ENCODE data around the gene PPP4R3B.
"Not testable (repeated sequence)": the region's sequence is repeated elsewhere in the genome, so short reads cannot be mapped to it uniquely, and the experiment has no call there.

PPP4R3B gene

GRCh38 chr2:55569002-55569401 is 48.4 kb downstream of the PPP4R3B start:
- peaks cover 74% of the 10 kb centered on the region for H3K36me3 Mint-ChIP-seq (ENCODE audit: low read depth)
- H3K27me3 Mint-ChIP-seq; H3K9me3 Mint-ChIP-seq; H3K27ac Mint-ChIP-seq; H3K4me3 Mint-ChIP-seq; H3K4me1 Mint-ChIP-seq (ENCODE audit: low read depth); intact Hi-C loops (cut with micrococcal nuclease): not testable (repeated sequence)

- Mint-ChIP-seq H3K27me3 (no peaks in the 10 kb centered on the region), H3K36me3 (ENCODE audit: low read depth) (peaks cover 75% of the 10 kb centered on the region), H3K9me3 (no peaks in the 10 kb centered on the region), H3K4me1 (ENCODE audit: low read depth) (no peaks in the 10 kb centered on the region), H3K4me3 (no peak overlapping the region), H3K27ac (no peak overlapping the region)
- intact Hi-C loops (cut with micrococcal nuclease) = no loop called here
Measured at GRCh38 chr2:55567298-55567697, 50.1 kb downstream of the PPP4R3B start.

DNA sequence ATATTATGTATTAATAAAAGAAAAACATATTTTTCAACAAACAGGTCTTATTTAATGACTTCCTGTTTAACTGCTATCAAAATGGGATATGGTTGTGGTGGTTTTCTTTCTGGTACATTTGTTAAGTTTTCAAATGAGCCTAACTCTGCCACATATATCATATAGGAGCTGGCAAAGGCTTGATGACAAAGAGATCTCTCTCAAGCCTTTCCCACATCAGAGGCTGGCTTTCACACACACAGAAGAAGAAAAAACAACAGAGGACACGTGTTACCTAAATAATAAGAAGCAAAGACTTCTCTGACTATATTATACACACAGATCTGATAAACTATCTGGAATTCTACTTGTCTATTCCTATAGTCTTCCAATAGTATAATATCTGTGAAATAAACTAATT is 51.8 kb downstream of the PPP4R3B start:
- intact Hi-C loops (cut with micrococcal nuclease) = no loop called here
- H3K4me3 Mint-ChIP-seq = no peak overlapping the region
- no peaks in the 10 kb centered on the region for H3K27me3 Mint-ChIP-seq
- no peaks in the 10 kb centered on the region for H3K4me1 Mint-ChIP-seq (ENCODE audit: low read depth)
- peaks cover 79% of the 10 kb centered on the region for H3K36me3 Mint-ChIP-seq (ENCODE audit: low read depth)
- H3K27ac Mint-ChIP-seq = no peak overlapping the region
- H3K9me3 Mint-ChIP-seq = no peaks in the 10 kb centered on the region

DNA sequence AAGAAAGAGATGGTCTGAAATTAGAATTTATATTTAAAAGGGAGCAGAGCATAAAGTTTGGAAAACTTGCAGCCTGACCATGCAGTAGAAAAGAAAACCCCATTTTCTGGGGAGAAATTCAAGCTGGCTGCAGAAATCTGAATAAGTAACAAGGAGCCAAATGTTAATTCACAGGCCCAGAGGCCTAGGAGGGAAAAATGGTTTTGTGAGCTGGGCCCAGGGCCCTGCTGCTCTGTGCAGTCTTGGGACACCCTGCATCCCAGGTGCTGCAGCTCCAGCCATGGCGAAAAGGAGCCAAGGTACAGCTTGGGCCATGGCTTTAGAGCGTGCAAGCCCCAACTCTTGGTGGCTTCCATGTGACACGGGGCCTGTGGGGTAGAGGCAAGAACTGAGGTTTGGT is 56.6 kb downstream of the PPP4R3B start:
- Mint-ChIP-seq H3K27me3 (no peaks in the 10 kb centered on the region), H3K4me3 (no peak overlapping the region), H3K4me1 (ENCODE audit: low read depth) (no peaks in the 10 kb centered on the region), H3K9me3 (no peaks in the 10 kb centered on the region), H3K36me3 (ENCODE audit: low read depth) (peaks cover 87% of the 10 kb centered on the region), H3K27ac (no peak overlapping the region)
- intact Hi-C loops (cut with micrococcal nuclease) = no loop called here

GRCh38 chr2:55556809-55557208 is 60.6 kb downstream of the PPP4R3B start:
- H3K36me3 Mint-ChIP-seq (ENCODE audit: low read depth) = peaks cover 92% of the 10 kb centered on the region
- no peak overlapping the region for H3K27ac Mint-ChIP-seq
- intact Hi-C loops (cut with micrococcal nuclease) = no loop called here
- no peaks in the 10 kb centered on the region for H3K9me3 Mint-ChIP-seq
- no peaks in the 10 kb centered on the region for H3K27me3 Mint-ChIP-seq
- H3K4me1 Mint-ChIP-seq (ENCODE audit: low read depth) = no peaks in the 10 kb centered on the region
- no peak overlapping the region for H3K4me3 Mint-ChIP-seq

DNA sequence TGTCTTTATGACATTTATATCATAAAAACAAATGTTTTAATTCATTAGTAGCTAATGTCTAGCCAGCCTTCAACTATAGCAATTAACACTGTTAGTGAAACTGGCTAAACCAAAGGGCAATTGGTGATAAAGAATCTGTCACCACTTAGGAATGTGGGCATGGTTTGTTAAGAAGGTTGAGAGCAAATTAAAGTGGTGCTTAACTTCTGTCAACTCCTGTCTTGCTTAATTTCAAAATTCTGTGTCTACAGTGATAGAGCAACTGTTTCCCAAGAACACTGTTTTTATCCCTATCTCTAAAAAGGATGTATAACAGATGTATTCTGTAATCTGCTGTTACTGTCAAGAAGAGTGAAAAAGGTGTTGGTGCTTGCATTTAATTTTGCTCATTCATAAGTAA is 61.4 kb downstream of the PPP4R3B start:
- Mint-ChIP-seq H3K27me3 (no peaks in the 10 kb centered on the region), H3K9me3 (no peaks in the 10 kb centered on the region), H3K4me1 (ENCODE audit: low read depth) (no peaks in the 10 kb centered on the region), H3K4me3 (no peak overlapping the region), H3K36me3 (ENCODE audit: low read depth) (peaks cover 89% of the 10 kb centered on the region), H3K27ac (no peak overlapping the region)
- intact Hi-C loops (cut with micrococcal nuclease) = no loop called here

DNA sequence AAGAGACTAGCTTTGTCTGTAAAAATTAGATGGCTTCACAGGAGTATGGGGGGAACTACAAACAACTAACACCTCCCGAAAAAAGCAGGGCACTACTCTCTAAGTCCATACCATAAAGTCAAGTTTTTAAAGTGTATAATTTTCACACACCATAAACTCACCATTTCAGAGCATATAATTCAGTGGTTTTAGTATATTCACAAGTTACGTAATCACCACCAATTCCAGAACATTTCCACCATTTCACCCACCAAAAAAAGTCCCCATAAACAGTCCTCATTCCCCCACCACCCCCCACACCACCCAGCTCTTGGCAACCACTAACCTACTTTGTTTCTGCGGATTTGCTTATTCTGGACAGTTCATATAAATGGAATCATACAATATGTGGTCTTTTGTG is 64.1 kb downstream of the PPP4R3B start:
- H3K27ac Mint-ChIP-seq = no peak overlapping the region
- intact Hi-C loops (cut with micrococcal nuclease) = no loop called here
- no peaks in the 10 kb centered on the region for H3K9me3 Mint-ChIP-seq
- no peaks in the 10 kb centered on the region for H3K4me1 Mint-ChIP-seq (ENCODE audit: low read depth)
- H3K36me3 Mint-ChIP-seq (ENCODE audit: low read depth) = peaks cover 79% of the 10 kb centered on the region
- no peak overlapping the region for H3K4me3 Mint-ChIP-seq
- no peaks in the 10 kb centered on the region for H3K27me3 Mint-ChIP-seq

DNA sequence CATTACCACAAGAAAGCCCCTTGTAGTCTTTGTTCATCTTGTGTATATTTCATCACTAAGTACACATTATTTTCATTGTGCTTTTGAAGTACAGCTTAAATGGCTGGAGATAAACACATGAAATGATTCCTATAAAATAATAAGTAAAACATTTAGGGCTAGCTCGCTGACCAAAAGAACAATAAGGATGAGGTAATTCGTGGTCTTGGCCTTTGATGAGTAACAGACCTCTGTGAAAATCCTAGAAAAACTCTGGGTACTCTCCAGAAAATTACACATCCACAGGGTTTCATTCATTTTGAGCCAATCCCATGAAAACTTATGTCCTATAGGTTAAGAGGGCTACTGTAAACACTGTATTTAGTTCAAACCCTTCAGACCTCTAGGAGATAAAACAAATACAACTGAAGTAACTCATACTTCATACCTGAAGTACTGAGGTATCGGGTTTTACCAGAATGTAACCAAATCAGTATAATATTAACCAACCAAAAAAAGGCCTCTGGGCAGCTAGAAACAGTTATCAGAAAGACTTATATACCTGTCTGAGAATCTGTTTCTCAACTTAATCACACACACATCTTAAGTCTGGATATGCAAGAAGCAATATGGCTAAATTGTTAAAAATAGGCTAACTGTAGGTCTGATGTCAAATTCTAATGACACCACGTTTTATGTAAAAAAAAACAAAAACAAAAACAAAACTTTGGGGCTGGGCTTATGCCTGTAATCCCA is 66.9 kb downstream of the PPP4R3B start:
- H3K4me1 Mint-ChIP-seq (ENCODE audit: low read depth) = no peaks in the 10 kb centered on the region
- H3K9me3 Mint-ChIP-seq = no peaks in the 10 kb centered on the region
- H3K4me3 Mint-ChIP-seq = no peak overlapping the region
- intact Hi-C loops (cut with micrococcal nuclease) = no loop called here
- H3K27ac Mint-ChIP-seq = no peak overlapping the region
- peaks cover 77% of the 10 kb centered on the region for H3K36me3 Mint-ChIP-seq (ENCODE audit: low read depth)
- no peaks in the 10 kb centered on the region for H3K27me3 Mint-ChIP-seq

DNA sequence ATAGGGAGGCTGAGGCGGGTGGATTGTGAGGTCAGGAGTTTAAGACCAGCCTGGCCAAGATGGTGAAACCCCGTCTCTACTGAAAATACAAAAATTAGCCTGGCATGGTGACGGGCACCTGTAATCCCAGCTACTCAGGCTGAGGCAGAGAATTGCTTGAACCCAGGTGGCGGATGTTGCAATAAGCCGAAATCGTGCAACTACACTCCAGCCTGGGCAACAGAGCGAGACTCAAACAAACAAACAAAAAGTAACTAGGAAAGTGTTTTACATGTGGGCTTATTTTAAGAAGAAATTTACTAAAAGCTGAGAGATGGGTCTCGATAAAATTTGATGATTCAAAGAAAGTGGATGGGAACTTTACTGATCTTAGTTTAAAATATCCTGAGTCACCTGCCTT is 69.7 kb downstream of the PPP4R3B start:
- H3K9me3 Mint-ChIP-seq; H3K27ac Mint-ChIP-seq; H3K4me1 Mint-ChIP-seq (ENCODE audit: low read depth); H3K27me3 Mint-ChIP-seq; intact Hi-C loops (cut with micrococcal nuclease); H3K4me3 Mint-ChIP-seq: not testable (repeated sequence)
- H3K36me3 Mint-ChIP-seq (ENCODE audit: low read depth) = peaks cover 72% of the 10 kb centered on the region

DNA sequence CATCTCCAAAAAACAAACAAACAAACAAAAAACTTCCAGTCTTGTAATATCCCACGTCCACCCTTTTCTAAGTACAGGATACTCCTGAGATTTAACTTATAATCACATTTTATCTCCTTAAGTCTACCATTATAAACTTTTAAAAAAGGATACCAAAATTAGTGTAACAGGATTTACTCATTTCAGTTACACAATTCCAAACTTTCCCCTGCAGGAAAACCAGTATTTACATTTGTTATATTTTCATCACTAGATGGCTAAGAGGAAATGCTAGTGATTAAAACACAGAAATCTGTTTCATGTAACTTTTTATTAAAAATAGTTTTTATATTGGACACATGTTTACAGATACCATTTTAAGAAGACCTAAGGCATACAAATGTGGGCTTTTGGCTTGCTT is 70.4 kb downstream of the PPP4R3B start:
- no peak overlapping the region for H3K27ac Mint-ChIP-seq
- H3K27me3 Mint-ChIP-seq = no peaks in the 10 kb centered on the region
- H3K9me3 Mint-ChIP-seq = no peaks in the 10 kb centered on the region
- peaks cover 6% of the 10 kb centered on the region for H3K4me1 Mint-ChIP-seq (ENCODE audit: low read depth)
- H3K36me3 Mint-ChIP-seq (ENCODE audit: low read depth) = peaks cover 72% of the 10 kb centered on the region
- H3K4me3 Mint-ChIP-seq = no peak overlapping the region
- intact Hi-C loops (cut with micrococcal nuclease) = no loop called here

DNA sequence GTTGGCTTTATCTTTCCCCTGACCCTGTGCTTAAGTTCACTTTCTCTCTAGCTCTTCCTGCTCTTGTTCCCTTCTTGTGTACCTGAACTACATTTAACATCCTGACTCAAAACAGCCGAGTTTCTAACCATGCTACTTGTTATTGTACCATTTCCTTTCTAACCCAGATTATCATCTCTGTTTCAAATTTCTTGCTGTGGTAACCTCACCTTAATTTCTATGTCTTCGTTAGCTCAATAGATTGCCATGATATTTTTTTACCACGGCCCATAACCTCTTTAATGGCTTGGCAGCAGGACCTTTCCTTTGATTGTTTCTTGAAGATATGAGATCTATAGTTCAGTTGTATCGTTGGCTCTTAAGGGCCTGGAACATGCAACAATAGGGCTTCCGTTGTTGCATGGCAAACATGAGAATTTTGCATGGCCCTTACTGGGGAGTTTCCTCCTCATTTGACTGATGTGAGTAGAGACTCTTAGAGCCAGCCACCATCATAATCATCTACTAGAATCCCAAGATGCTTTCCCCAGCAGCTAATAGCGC is 86.8 kb downstream of the PPP4R3B start:
- peaks cover 42% of the 10 kb centered on the region for H3K36me3 Mint-ChIP-seq (ENCODE audit: low read depth)

GRCh38 chr2:55526174-55526573 is 91.2 kb downstream of the PPP4R3B start:
- Mint-ChIP-seq H3K4me3 (no peak overlapping the region), H3K9me3 (no peaks in the 10 kb centered on the region), H3K4me1 (ENCODE audit: low read depth) (no peaks in the 10 kb centered on the region), H3K27ac (no peak overlapping the region), H3K36me3 (ENCODE audit: low read depth) (peaks cover 59% of the 10 kb centered on the region), H3K27me3 (no peaks in the 10 kb centered on the region)
- intact Hi-C loops (cut with micrococcal nuclease) = no loop called here

More for the DNA sequence above, 86.8 kb downstream of the PPP4R3B start:
- H3K27ac Mint-ChIP-seq = no peak overlapping the region
- no peak overlapping the region for H3K4me3 Mint-ChIP-seq
- no peaks in the 10 kb centered on the region for H3K9me3 Mint-ChIP-seq
- H3K4me1 Mint-ChIP-seq (ENCODE audit: low read depth) = no peaks in the 10 kb centered on the region
- intact Hi-C loops (cut with micrococcal nuclease) = no loop called here
- no peaks in the 10 kb centered on the region for H3K27me3 Mint-ChIP-seq

DNA sequence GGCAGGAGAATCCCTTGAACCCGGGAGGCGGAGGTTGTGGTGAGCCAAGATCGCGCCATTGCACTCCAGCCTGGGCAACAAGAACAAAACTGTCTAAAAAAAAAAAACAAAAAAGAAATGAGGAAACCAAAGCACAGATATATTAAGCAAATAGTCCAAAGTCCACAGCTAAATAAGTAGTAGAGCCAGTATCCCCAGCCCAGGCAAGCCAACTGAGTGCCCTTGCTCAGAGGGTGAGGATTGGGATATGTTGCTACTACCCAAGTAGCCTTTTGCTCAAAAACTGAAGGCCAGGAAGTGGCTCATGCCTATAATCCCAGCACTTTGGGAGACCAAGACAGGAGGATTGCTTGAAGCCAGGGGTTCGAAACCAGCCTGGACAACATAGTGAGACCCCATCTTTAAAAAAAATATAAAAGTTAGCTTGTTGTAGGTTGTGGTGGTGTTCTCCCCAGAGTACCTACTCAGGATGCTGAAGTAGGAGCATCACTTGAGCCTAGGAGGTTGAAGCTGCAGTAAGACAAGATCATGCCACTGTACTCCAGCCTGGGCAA is 92.5 kb downstream of the PPP4R3B start:
- Mint-ChIP-seq H3K4me3 (no peak overlapping the region), H3K9me3 (no peaks in the 10 kb centered on the region), H3K4me1 (ENCODE audit: low read depth) (peaks cover 10% of the 10 kb centered on the region), H3K27me3 (no peaks in the 10 kb centered on the region), H3K27ac (no peak overlapping the region), H3K36me3 (ENCODE audit: low read depth) (peaks cover 55% of the 10 kb centered on the region)
- intact Hi-C loops (cut with micrococcal nuclease) = no loop called here

GRCh38 chr2:55519938-55520885 is 97.2 kb downstream of the PPP4R3B start:
- H3K4me3 Mint-ChIP-seq = peak overlapping the region; percentile 90
- H3K27ac Mint-ChIP-seq = peak overlapping the region; percentile 95
- peaks cover 33% of the 10 kb centered on the region for H3K36me3 Mint-ChIP-seq (ENCODE audit: low read depth)
- H3K27me3 Mint-ChIP-seq = no peaks in the 10 kb centered on the region
- no peaks in the 10 kb centered on the region for H3K9me3 Mint-ChIP-seq
- intact Hi-C loops (cut with micrococcal nuclease) = loop anchor here (2.0 to 10.0 kb wide), 2 partner anchors 101 to 285 kb away; partner anchors contain the start of genes CCDC88A, CLHC1 and RPS27A
- peaks cover 19% of the 10 kb centered on the region for H3K4me1 Mint-ChIP-seq (ENCODE audit: low read depth)
